HG03097 (cell line): ENCODE results near the gene UCP3.
"Not testable (repeated sequence)": the region's sequence is repeated elsewhere in the genome, so short reads cannot be mapped to it uniquely, and the experiment has no call there.

Experiments used
- ATAC-seq: cut with Tn5 transposase; IDR thresholded peaks from one replicate; pipeline ENCODE4 v1.9.1; 2021; ENCODE audit not compliant: unreplicated experiment, low FRiP score

Gene UCP3

GRCh38 chr11:74001822-74002286 lies 7.0 kb downstream of the UCP3 start:
- ATAC-seq = no peak

DNA sequence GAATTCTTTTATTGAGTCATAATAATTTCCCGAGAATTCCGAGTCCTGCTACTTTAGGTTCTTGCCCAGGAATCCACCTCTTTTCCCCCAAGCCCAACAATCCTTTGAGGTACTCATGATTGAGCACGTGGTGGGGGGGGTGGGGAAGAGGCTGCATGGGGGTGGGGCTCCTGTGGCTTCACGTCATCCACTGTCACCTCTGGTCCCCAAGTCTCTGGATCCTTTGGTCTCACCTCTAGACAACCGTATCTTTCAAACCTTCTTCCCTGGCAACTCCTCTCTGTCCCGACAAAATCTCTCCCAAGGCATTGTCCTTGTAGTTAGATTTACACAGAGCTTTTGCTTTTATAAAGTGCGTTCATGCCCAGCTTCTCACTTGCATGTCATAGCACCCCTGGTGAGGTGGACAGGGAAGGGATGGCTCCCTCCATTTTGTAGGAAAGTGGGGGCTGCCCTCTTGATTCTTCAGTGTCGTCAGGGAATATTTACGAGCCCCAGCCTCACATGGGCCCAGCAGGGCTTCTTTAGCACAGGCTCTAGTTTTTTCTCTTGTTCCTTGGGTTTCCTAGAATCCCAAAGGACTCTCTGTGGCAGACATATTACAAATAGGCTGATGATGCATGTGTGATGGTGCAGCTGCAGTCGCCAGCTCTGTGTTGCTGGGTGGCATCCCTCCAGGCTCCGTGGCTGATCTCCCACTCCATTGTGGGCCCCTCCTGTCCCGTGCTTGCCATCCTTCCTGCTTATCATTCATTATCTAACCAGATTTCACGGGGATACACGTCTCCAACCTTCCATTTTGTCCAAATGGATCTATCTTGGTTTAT lies 8.4 kb downstream of the UCP3 start:
- ATAC-seq = no peak

- no peak for ATAC-seq
Observed at GRCh38 chr11:73999581-74000306, 9.1 kb downstream of the UCP3 start.

- no peak for ATAC-seq
Observed at GRCh38 chr11:73998846-73999575, 9.9 kb downstream of the UCP3 start.

GRCh38 chr11:73997120-73997770 lies 11.6 kb downstream of the UCP3 start:
- no peak for ATAC-seq

DNA sequence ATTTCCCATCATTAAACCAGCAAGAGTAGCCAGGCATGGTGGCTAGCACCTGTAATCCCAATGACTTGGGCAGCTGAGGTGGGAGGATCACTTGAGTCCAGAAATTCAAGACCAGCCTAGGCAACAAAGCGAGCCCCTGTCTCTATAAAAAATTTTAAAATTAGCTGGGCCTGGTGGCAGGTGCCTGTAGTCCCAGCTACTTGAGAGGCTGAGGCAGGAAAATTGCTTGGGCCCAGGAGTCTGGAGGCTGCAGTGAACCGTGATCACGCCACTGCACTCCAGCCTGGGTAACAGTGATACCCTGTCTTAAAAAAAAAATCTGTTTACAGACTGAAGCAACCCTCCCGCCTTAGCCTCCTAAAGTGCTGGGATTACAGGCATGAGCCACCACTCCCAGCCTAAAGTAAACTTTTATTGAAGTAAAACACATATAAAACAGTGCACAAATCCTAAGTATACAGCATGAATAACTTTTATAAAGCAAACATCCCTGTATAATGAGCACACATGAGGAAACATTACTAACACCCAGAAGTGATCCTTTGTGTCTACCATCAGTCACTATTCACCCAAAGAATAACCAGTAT lies 12.6 kb downstream of the UCP3 start:
- no peak for ATAC-seq

- ATAC-seq = no peak
Observed at GRCh38 chr11:73995731-73996130, 13.2 kb downstream of the UCP3 start.

- ATAC-seq = no peak
Observed at GRCh38 chr11:73995247-73995646, 13.6 kb downstream of the UCP3 start.

DNA sequence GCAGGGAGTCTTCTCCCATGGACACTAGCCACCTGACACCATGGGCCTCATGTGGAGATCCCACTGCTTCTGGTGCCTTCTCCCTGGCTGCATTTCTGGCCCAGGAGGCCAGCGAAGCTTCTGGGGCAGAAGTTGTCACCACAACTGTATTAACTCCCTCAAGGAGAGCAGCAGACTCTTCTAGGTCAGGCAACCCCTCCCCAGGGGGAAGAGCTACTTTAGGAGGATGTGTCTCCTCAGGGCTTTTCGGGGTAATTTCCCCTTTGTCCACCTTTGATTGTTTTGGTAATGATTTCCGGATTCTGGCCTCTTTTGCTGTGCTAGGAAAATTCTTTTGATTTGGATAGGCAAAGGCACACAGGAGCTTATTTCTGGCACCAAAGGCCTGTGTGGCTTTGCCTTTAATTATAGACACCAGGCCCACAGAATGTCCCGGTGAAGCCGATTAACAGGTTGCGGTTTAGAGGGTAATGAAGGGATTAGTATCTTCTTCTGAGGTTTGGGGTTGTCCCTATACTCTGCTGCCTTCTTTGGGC lies 17.3 kb downstream of the UCP3 start:
- ATAC-seq = no peak

DNA sequence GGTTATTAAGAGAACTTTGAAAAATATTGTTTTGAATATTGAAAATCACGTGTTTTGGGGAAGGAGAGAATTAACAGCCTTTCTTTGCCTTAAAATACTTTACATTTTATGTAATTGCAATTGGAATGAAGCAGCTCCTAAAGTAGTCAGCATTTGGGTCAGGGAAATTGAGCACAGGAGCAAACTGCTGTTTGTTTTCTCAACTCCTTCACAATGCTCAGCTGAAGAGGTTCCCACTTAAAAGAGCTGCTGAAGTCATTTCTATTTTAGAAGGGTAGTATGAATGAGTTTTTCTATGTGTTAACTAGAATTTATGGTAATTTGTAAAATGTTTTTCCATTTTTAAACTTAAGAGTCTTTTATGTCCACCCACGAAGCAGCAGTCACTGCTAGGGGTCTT lies 18.2 kb downstream of the UCP3 start:
- no peak for ATAC-seq

- no peak for ATAC-seq
Observed at GRCh38 chr11:73989156-73989555, 19.7 kb downstream of the UCP3 start.

DNA sequence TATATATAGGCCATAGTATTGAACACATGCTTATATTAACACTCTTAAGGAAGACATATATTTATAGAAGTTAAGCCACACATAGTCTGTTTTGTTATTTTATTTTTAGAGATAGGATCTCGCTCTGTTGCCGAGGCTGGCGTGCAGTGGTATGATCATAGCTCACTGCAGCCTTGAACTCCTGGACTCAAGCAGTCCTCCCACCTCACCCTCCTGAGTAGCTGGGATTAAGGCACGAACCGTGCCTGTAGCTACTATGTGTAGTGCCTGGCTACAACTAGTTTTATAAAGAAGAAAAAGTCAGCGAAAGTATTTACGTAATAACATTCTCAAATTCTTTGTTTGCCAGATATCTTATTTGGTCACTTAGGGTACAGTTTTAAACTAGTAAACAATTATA lies 20.7 kb downstream of the UCP3 start:
- ATAC-seq = no peak

GRCh38 chr11:73985661-73986060 lies 23.2 kb downstream of the UCP3 start:
- not testable (repeated sequence) for ATAC-seq

- ATAC-seq = no peak
Observed at GRCh38 chr11:73983741-73984538, 24.9 kb downstream of the UCP3 start.

- ATAC-seq = peak; percentile 67
Observed at GRCh38 chr11:73982990-73983740, 25.7 kb downstream of the UCP3 start.

- peak; percentile 37 for ATAC-seq
Observed at GRCh38 chr11:73982595-73982989, 26.3 kb downstream of the UCP3 start, which contains the start of gene UCP2. TSS of gene UCP2 (minus strand) at chr11:73982843. CDS start at chr11:73978378, 4,465 bp downstream.

DNA sequence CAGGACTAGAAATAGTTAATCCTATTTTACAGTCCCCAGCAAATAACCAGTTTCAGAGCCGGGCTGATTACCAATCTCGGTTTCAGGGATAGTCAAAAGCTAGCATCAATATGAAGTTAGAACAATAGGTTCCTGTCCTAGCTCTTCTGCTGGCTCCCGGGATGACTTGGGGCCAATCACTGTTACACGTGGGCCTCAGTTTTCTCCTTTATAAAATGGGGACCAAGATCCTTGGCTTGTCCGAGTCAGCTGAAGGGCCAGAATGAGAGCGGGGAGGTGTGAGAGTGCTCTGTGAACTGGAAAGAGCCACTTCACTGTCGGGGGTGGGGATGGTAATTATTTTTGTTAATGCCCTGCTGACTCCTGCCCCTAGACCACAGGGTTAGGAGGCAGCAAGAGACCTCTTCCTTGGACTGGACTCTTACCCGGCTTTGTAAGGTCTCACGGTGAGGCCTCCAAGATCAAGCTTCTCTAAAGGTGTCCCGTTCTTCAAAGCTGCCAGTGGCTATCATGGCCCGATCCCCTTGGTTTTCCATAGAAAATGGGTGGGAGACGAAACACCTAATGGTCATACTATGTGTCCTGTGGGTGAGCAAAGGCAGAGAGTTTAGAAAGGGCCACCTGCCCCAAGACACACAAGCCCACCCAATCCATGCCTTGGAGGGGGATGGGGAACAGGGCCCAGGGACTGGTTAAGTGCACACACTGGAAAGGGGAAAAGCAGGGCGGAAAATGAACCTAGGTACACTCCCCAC lies 27.7 kb downstream of the UCP3 start:
- ATAC-seq = no peak
